ENCODE measurements around the gene IGF1. TPM values are rescaled to one million over a fixed set of nuclear protein-coding genes. Genes with fewer than 3 reads are reported as not detected.

The IGF1 gene
- total RNA-seq, 1 donor from 2014 or later = 3.4 TPM

- DNase-seq (ENCODE audit: low spot score) = no peak
- Mint-ChIP-seq H3K4me3 (ENCODE audit: unreplicated experiment) (no peak overlapping the region), H3K4me1 (ENCODE audit: unreplicated experiment) (no peaks in the 10 kb centered on the region), H3K27me3 (ENCODE audit: unreplicated experiment) (peaks cover 2% of the 10 kb centered on the region), H3K36me3 (ENCODE audit: low read depth, unreplicated experiment) (no peaks in the 10 kb centered on the region), H3K9me3 (ENCODE audit: unreplicated experiment) (no peaks in the 10 kb centered on the region), H3K27ac (ENCODE audit: unreplicated experiment) (no peak overlapping the region)
- no peak for TF ChIP-seq CTCF (IDR thresholded peaks at IDR 0.05; ENCODE audit: unreplicated experiment)
Measured at GRCh38 chr12:102470945-102471344, 9.4 kb downstream of the IGF1 start.

GRCh38 chr12:102468261-102468915, 12.0 kb downstream of the IGF1 start:
- H3K36me3 Mint-ChIP-seq (ENCODE audit: low read depth, unreplicated experiment) = no peaks in the 10 kb centered on the region
- H3K4me1 Mint-ChIP-seq (ENCODE audit: unreplicated experiment) = no peaks in the 10 kb centered on the region
- no peak overlapping the region for H3K27ac Mint-ChIP-seq (ENCODE audit: unreplicated experiment)
- no peaks in the 10 kb centered on the region for H3K9me3 Mint-ChIP-seq (ENCODE audit: unreplicated experiment)
- no peak for TF ChIP-seq CTCF (IDR thresholded peaks at IDR 0.05; ENCODE audit: unreplicated experiment)
- no peak overlapping the region for H3K4me3 Mint-ChIP-seq (ENCODE audit: unreplicated experiment)
- no peaks in the 10 kb centered on the region for H3K27me3 Mint-ChIP-seq (ENCODE audit: unreplicated experiment)
- no peak for DNase-seq (ENCODE audit: low spot score)

- no peak overlapping the region for H3K4me3 Mint-ChIP-seq (ENCODE audit: unreplicated experiment)
- H3K36me3 Mint-ChIP-seq (ENCODE audit: low read depth, unreplicated experiment) = no peaks in the 10 kb centered on the region
- TF ChIP-seq CTCF (IDR thresholded peaks at IDR 0.05; ENCODE audit: unreplicated experiment) = no peak
- H3K4me1 Mint-ChIP-seq (ENCODE audit: unreplicated experiment) = no peaks in the 10 kb centered on the region
- H3K27me3 Mint-ChIP-seq (ENCODE audit: unreplicated experiment) = no peaks in the 10 kb centered on the region
- no peaks in the 10 kb centered on the region for H3K9me3 Mint-ChIP-seq (ENCODE audit: unreplicated experiment)
- DNase-seq (ENCODE audit: low spot score) = no peak
- H3K27ac Mint-ChIP-seq (ENCODE audit: unreplicated experiment) = no peak overlapping the region
Measured at GRCh38 chr12:102465762-102466560, 14.4 kb downstream of the IGF1 start.

GRCh38 chr12:102463659-102464249, 16.6 kb downstream of the IGF1 start:
- no peaks in the 10 kb centered on the region for H3K4me1 Mint-ChIP-seq (ENCODE audit: unreplicated experiment)
- H3K36me3 Mint-ChIP-seq (ENCODE audit: low read depth, unreplicated experiment) = no peaks in the 10 kb centered on the region
- no peaks in the 10 kb centered on the region for H3K9me3 Mint-ChIP-seq (ENCODE audit: unreplicated experiment)
- TF ChIP-seq CTCF (IDR thresholded peaks at IDR 0.05; ENCODE audit: unreplicated experiment) = no peak
- no peak for DNase-seq (ENCODE audit: low spot score)
- H3K27me3 Mint-ChIP-seq (ENCODE audit: unreplicated experiment) = no peaks in the 10 kb centered on the region
- H3K4me3 Mint-ChIP-seq (ENCODE audit: unreplicated experiment) = no peak overlapping the region
- H3K27ac Mint-ChIP-seq (ENCODE audit: unreplicated experiment) = no peak overlapping the region

Data from endothelial cell (in vitro differentiated cells).